HT1080 (cell line): ENCODE data around the gene TSEN54. TPM values are rescaled to one million over a fixed set of nuclear protein-coding genes. Genes with fewer than 3 reads are reported as not detected.

Experiments
- DNase-seq: peaks from one replicate; pipeline ENCODE4 v3.0.0-alpha.2; 2015; ENCODE audit warnings: low read depth
- total RNA-seq: library from RNA; depleted of rRNA; stranded (reverse); fragments of >200 nt; shearing (Covaris generic); gene quantifications from 2 replicates; pipeline ENCODE4 v1.2.3, GENCODE V29; 2014

TSEN54 gene
- total RNA-seq, 1 experiment from 2014 or later: 38.8 TPM

GRCh38 chr17:75488693-75489510, 27.4 kb upstream of the TSEN54 start:
- no peak for DNase-seq

GRCh38 chr17:75489511-75489955, 26.8 kb upstream of the TSEN54 start:
- no peak for DNase-seq

GRCh38 chr17:75490173-75490743, 26.1 kb upstream of the TSEN54 start:
- DNase-seq: no peak

GRCh38 chr17:75490953-75491649, 25.2 kb upstream of the TSEN54 start:
- no peak for DNase-seq

- DNase-seq: no peak
These were observed 24.6 kb upstream of the TSEN54 start for GRCh38 chr17:75491680-75492079.

GRCh38 chr17:75492555-75493168, 23.7 kb upstream of the TSEN54 start:
- no peak for DNase-seq

GRCh38 chr17:75493476-75494129, 22.7 kb upstream of the TSEN54 start:
- DNase-seq: no peak

GRCh38 chr17:75494326-75494877, 21.9 kb upstream of the TSEN54 start:
- DNase-seq: no peak

GRCh38 chr17:75496005-75496404, 20.3 kb upstream of the TSEN54 start:
- no peak for DNase-seq

- no peak for DNase-seq
These were observed 18.1 kb upstream of the TSEN54 start for GRCh38 chr17:75498039-75498725.

- no peak for DNase-seq
These were observed 17.6 kb upstream of the TSEN54 start for GRCh38 chr17:75498726-75499213.

- DNase-seq: no peak
These were observed 16.9 kb upstream of the TSEN54 start for GRCh38 chr17:75499313-75500022.

- DNase-seq: no peak
These were observed 15.7 kb upstream of the TSEN54 start for GRCh38 chr17:75500419-75501216.

- DNase-seq: no peak
These were observed 14.8 kb upstream of the TSEN54 start for GRCh38 chr17:75501378-75502071.

GRCh38 chr17:75502072-75502720, 14.1 kb upstream of the TSEN54 start:
- DNase-seq: no peak

- no peak for DNase-seq
These were observed 13.5 kb upstream of the TSEN54 start for GRCh38 chr17:75502721-75503329.

GRCh38 chr17:75503337-75503950, 12.9 kb upstream of the TSEN54 start:
- no peak for DNase-seq
